Stimulated activated CD4-positive, alpha-beta T cell treated with anti-CD3 and anti-CD28 coated beads, Interleukin-2, amount 100 ng/mL, for 48 hours (primary cell): ENCODE results near the gene TXNDC16.

ENCODE experiments used
- DNase-seq, 2 donors: peaks; one replicate each; pipeline ENCODE4 v3.0.0-alpha.2; 2020

TXNDC16 gene

DNA sequence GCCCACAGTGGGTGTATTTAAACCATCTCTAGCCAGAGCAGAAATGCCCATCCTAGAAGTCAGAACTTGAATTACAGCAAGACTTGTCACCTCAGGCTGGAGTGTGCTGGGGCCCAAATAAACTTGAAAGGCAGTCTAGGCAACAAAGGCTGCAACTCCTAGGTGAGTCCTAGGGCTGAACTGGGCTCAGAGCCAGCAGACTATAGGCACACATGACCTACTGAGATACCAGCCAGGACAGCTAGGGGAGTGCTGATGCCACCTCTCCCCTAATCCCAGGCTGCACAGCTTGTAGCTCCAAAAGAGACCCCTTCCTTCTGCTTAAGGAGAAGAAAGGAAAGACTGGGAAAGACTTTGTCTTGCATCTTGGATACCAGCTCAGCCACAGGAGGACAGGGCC lies 106.0 kb downstream of the TXNDC16 start:
- no peak for DNase-seq

DNA sequence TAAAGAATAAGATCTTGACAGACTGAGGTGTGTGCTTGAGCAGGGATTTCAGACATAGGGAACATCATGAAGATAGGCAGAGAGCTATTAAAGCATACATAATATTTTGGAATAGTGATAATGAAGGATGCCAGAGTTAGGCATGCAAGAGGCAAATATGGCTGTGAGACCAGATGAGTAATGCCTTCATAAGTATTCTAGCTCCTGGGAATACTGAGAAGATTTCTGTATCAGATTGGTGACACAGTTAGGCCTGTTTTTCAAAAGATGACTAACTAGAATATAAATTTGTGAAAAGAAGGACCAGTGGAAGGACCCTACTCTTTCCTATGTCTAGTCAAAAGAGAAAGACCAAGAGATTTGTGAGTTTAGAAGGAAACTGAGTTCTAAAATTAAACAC lies 108.8 kb downstream of the TXNDC16 start:
- DNase-seq = no peak

DNA sequence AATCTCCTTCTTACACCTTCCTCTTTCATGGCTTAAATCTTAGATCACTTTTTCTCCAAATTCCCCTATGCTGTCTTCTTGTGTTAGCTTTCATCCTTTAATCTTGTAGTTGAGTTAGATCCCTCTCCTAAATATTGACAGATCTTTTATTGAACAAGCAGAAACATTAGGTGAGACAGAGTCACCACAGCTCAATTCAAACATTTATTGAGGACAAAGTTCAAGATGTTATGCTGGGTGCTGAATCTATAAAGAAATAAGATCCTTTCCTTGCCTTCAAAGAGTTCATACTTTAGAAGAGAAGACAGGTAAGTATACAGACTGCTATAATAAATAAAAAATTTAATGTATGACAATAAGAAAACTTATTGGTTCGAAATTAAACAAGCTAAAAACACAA lies 109.7 kb downstream of the TXNDC16 start:
- DNase-seq = no peak

DNA sequence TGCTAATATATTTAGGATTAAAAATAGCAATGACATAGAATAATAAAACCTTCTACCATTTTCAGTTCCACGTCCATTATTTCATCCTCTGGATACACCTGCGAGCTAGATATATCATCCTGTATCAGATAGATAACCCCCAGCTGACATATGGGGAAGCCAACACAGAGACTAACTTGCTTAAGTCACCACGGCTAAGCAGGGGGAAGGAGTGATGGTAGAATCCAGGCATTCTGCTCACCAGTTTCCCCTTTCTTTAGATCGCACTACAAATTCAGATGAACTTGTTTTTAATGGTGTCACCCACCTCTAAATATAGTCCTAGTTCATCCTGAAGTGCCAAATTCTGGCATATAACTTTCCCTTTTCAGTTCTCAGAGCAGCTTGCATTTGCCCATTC lies 110.1 kb downstream of the TXNDC16 start:
- DNase-seq = no peak

DNA sequence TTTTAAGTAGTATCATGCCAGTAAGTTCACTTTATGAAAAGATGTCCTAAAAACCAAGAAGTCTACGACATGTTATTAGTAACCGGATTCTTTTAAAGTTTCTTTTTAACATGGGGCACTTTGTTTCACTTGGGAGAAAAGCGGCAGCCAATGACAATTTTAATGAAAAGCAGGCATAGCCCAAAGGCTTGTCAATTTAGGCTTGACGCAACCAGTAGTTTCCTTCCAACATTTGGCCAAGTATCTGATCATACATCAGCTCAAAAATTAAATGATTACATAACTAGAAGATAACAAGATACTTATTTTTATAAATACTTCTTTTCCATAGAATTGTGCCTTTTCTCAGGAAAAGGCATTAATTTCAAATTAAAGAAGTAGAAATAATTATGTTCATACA lies 112.8 kb downstream of the TXNDC16 start:
- DNase-seq = no peak

DNA sequence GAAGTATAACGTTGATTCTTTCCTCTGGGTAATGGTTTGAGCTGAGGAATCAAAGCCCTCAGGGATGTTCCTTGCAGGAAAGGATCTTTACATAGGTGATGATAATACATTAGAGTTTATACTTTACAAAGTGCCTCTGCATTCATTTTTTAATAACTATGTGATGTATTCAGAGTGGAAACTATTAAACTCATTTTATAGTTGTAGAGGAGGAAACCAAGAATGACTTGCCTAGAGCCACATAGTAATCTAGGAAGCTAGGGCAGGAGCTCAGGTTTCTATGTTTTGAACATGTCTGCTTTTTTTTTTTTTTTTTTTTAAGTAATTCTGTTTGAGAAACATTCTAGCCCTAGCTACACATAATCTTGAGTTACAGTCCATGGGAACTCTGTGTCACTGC lies 117.3 kb downstream of the TXNDC16 start:
- DNase-seq = no peak

DNA sequence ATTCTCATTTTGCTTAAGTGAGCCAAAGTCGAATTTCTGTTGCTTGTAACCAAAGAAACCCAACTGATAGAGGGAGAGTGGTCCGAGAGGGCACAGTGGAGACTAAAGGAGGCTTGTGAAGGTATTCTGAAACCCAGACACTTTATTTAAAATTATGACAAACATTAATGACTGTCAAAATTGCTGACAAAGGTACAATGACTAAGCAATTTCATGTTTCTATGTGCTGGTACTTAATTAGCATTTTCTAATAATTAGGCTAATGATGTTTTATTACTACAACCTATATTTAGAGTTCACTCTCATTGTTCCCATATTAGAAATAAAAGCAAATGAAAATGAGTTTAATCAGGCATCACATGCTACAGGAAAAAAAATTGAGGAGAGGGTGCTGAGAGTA lies 121.8 kb downstream of the TXNDC16 start:
- no peak for DNase-seq

DNA sequence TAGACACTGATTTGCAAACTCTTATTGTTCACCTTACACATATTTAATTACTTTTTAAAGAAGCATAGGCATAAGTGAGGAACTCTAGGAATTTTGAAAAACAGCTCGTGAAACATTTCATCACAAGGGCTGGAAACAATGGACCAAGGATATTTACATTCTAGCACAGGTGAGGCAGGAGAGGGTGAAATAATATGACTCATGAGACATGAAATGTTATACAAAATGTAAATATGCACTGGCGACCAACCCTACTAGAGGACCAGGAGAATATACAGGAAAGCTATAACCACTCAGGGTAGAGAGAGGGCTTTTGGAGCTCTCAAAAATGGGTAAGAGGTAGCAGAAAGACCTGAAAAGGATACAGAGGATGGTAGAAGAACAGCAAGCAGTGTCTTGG lies 122.9 kb downstream of the TXNDC16 start:
- no peak for DNase-seq

DNA sequence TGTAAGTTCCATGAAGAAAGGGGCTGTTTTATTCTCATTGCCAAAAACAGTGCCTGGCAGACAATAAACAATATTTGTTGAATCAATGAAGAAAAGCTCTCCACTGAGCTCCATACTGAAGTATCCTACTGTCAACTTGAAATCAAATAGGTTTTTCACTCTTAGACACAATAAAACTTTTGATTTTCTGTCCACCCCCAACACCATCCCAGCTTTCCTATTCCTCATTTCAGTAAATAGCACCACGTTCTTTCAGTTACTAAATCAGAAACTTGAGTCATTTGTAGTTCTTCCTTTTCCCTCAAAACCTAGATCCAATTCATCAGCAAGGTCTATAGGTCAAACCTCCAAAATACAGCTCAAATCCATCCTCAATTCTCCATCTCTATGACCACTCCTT lies 124.8 kb downstream of the TXNDC16 start:
- DNase-seq = no peak

DNA sequence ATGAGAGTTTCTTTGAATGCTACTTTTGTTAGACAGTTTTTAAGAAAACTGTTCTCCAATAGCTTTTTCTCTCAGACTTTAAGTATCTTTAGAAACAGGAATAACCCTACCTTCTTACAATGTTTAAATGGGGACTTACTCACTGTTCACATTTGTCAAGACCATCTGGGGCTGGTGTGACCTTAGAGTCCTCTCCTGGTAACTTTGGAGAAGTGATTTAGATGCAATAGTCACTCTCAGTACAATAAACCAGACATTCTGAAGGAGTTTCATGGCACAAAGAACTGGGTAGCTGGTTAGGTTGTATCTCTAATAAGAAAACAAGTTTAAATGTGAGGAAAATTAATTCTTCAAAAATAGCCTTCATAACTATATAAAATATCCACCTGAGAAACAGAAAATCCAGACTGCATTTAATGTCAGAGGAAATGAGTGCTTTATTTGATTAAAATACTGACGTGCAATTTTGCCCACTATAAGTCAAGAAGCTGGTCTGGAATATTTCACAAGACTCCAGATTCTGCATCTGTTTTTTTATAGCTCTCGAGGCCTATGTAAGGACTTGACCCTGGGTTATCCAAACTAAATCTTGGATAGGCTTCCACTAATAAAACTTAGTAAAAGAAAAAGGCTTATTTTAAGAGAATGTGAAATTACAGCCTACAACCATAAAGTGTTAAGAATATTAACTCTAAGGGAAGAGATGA lies 129.5 kb downstream of the TXNDC16 start:
- no peak for DNase-seq

DNA sequence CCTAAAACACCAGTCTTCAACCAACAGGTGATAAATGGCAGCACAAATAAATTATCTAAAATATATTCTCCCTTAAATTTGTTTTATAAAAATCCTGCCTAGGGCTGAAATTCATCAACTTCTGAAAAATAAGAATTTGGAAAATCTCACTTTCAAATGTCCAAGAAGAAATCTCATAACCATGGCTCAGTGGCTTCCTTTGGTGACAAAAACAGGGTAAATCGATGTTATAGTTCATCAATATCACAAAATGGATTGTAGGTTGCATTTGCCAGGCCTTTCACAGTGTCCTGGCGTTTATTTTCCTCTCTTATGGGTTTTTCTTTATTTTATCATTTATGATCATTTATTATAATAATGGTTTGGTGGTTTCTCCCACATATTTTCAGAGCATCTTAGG lies 135.2 kb downstream of the TXNDC16 start:
- no peak for DNase-seq

DNA sequence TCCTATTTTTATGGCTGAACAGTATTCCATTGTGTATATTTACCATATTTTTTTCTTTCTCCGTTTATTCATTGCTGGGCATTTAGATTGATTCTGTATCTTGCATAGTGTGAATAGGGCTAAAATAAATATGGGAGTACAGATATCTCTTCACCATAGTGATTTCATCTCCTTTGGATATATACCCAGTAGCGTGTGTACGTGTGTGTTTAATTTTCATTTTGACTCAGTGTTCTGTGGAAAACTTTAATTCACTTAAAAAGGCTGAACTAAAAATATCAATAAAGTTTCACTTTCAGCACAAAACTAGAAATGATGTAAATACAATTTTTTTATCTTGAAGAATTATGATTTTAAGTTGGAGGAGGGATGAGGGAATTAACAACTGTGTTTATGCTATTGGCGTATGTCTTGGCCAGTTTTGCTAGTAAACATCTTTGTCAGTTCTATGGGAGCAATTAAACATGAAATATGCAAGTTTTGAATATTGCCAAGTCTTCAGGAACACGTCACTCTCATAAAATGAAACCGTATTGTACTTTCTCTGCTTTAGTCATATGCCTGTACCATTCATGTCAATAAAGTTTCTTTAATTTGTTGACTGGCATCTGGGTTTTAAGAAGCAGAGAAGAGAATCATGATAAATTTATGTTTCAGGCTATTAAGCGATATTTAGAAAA lies 138.4 kb downstream of the TXNDC16 start:
- DNase-seq = no peak

DNA sequence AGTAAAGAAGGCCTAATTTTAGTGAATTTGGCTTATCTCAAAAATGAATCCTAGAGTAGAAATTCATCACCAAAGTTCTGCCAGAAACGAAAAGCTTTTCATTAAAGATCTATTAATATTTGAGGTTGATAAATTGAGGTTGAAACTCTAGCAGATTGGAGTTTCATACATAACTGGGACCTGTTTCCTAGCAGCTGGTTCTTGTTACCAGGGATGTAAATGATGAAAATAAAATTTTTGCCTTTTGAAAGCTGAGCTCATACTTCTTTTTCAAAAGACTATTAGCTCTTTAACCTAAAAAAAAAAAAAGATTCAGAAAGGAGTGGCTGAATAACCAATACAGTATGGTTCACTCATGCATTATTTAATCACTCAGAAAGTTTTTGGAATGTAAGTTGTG lies 139.9 kb downstream of the TXNDC16 start:
- no peak for DNase-seq

DNA sequence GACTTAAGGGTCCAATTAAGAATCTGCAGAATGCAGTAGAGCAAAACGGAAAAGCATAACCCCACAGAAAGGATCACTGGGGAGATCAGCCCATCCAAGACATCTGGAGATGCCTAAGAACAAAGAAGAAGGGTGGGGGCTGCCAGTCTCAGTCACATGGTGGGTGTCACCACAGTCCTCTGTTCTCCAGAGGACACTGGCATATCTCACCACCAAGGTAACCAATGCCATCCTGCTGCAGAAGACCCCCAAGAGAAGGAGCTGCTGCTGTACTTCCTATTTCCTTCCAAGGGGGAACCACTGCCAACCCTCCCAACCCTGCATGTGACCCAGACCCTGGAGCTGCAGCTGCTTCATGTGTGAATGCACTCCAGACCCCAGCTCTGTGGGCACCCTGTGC lies 147.0 kb downstream of the TXNDC16 start:
- no peak for DNase-seq

DNA sequence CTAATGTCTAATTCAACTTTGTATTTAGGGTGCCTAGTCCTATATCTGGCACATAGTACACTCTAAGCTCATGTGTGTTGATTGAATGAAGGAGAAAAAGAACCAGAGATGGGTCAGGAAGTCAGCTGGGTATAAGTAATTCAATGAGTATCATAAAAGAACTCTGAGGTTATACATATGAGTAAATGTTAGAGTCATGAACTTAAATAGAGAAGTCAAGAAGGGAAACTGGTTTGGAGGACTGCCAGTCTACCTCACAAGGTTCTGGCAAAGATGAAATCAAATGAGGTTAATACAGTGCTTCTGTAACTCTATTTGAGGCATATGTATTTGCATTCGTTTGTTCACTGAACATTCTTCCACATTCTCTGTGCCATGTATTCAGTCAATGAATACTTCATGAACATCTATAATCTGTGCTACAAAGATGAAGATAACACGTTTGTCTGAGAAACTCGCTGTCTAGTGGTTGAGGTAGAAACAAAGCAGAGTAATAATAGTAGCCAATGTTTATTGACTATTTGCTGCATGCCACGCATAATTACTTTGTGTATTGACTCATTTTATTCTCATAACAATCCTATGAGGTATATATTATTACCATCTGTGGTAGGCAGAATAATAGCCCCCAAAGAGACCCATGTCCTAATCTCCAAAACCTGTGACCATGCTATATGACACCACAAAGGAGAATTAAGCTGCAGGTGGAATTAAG lies 149.3 kb downstream of the TXNDC16 start:
- peak in 1 of 2 donors; percentile 16 for DNase-seq

DNA sequence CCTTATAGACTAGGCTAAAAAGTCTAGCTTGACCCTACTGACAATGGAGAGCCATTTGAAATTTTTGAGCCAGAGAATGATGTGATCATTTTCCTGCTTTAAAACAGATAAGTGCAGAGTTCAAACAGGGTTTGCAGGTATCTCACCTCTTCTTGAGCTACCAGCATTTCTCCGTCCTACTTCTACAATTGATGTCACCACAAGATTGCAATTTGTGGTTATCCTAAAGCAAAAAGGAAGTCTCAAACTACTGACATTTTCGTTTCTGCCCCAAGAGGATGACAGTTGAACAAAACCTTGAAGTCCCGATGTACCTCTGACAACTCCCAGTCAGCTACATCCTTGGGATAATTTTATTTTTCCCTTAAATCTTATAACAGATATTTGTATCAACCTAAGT lies 151.5 kb downstream of the TXNDC16 start:
- DNase-seq = no peak

DNA sequence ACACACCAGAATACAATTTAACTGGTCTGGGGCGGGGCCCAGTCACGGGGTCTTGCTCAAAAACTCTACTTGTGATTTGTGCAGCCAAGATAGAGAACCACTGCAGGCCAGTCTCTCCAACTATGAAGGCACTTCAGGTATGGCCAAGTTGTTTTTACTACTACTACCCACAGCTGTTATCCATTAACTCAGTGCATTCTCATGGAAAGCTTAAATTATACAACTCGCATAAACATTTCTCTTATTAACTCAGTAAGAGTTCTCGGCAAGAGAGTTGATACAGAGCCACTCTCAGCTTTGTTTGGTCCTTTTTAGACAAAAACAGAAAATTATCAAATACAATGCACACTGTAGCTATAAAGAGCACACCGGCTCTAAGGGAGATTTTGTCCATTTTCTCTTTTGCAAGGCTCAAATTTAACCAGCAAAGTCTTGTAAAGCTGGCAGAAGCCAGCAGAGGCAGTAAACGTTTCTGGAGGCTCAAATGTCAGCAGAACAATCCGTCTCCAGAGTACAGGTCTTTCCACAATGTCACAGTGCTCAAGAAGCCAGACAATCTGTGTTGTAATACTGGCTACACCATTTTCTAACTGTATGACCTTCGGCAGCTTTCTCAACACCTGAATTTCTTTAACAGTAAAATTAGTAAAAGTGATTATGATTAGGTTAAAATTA lies 152.2 kb downstream of the TXNDC16 start:
- no peak for DNase-seq

DNA sequence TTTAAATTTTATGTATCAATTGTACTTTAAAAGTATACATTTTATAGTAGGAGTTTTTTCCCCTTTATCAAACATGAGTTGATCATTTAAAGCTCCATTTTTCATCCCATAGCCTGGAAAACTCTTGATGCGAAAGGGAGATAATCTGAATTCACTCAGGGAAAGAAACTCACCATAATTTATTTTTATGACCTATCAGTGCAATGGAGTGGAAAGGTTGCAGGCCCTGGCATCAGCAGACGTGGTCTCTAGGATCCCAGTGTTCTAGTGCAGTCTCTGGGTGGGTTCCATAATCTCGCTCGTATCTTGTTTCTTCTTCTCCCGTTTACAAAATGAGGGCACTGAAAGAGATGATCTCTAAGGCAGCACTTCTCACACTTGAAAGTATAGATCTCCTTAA lies 153.2 kb downstream of the TXNDC16 start:
- no peak for DNase-seq

DNA sequence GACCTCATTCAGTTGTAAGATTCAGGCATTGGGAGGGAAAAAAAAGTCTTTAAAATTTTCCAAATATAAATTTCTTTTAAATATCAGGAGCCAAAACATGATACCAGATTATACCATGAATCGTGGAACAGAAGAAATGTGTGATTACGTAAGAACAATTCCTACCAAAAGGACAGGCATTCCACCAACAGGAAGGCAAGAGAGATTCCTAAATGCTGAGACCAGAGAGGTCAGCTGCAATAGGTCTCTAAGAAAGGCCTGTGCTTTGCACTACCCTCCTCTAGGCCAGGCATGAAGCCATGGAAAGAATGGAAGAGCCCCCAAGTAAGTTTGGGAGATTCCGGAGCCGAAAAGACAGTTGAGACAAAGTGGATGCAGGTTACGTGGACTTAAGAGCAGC lies 154.5 kb downstream of the TXNDC16 start:
- DNase-seq = no peak

DNA sequence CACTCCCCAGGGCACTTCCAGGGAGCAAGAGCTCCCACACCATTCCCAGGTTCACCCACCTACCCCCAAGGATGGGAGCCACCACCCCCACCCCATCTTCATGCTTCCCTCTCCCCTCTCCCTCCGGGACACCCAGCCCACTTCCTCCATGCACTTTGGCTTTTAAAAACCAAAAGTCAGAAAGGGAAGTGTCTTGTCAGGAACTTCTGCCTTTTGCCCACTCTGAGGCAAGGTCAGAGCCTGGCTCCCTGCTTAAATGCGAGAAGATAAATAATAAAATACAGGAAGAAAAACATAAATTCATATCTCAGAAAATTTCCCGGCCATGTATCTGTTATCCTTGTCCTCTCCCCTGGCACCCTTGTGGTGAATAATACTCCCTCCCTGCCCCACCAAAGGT lies 156.6 kb downstream of the TXNDC16 start:
- DNase-seq = no peak

DNA sequence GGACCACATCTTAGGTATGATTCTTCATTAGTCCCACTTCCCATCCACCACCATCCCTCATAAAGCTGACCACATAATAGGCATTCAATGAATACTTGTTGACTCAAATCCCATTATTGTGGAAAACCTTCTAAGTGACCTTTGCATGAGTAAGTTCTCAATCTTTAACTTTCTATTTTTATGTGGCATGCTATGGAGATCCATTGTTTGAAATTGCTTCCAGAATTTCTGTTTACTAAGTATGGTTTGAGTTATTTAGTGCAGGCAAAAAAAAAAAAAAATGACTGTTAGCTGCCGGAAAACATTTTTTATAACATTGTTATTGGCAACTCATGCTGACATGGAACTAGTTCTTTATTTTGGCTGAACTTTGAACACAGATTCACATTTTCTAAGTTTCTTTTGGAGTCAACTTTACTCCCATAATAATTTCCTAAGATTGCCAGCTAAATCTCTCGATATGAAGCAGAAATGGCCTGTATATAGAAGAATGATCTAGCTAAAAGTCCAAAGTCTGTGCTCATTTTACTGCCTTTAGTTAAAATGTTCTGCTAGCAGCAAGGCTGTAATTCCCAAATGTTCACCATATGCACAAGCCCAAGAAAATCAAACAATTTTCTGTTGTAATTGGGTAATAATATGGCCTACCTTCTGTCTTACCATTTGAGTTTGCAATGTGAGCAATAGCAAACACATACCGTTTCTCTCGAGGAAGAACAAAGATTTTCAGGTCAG lies 160.3 kb downstream of the TXNDC16 start:
- DNase-seq = no peak
